ENCODE measurements around the gene SPOCK3.

SPOCK3 gene

DNA sequence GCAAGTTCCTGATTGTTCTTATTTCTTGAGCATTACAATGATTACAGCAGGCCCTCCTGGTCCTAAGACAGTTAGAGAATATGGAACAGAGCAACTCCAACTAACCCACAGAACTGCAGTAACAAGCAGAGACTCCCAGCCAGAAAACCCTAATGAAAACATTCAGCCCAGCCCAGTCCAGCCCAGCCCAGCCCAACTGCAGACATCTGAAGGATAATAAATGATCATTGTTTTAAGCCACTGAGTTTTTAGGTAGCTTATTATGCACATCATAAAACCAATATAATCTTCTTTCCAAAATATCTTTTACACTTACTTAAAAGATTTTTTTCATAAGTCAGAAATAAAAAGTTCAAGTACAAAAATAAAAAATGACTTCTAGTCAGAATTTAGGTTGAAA is 51.3 kb downstream of the SPOCK3 start:
- no peak for DNase-seq (ENCODE audit: low spot score)
- TF ChIP-seq, protein P1, sequence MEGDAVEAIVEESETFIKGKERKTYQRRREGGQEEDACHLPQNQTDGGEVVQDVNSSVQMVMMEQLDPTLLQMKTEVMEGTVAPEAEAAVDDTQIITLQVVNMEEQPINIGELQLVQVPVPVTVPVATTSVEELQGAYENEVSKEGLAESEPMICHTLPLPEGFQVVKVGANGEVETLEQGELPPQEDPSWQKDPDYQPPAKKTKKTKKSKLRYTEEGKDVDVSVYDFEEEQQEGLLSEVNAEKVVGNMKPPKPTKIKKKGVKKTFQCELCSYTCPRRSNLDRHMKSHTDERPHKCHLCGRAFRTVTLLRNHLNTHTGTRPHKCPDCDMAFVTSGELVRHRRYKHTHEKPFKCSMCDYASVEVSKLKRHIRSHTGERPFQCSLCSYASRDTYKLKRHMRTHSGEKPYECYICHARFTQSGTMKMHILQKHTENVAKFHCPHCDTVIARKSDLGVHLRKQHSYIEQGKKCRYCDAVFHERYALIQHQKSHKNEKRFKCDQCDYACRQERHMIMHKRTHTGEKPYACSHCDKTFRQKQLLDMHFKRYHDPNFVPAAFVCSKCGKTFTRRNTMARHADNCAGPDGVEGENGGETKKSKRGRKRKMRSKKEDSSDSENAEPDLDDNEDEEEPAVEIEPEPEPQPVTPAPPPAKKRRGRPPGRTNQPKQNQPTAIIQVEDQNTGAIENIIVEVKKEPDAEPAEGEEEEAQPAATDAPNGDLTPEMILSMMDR (IDR thresholded peaks at IDR 0.05; ENCODE audit: extremely low read depth, insufficient read depth, missing control alignments), result no peak
- in situ Hi-C loops (cut with MboI; ENCODE audit: low pct_unique_long_range_greater_than_20kb, low sequenced_read_pairs, unreplicated experiment), result no loop called here

DNA sequence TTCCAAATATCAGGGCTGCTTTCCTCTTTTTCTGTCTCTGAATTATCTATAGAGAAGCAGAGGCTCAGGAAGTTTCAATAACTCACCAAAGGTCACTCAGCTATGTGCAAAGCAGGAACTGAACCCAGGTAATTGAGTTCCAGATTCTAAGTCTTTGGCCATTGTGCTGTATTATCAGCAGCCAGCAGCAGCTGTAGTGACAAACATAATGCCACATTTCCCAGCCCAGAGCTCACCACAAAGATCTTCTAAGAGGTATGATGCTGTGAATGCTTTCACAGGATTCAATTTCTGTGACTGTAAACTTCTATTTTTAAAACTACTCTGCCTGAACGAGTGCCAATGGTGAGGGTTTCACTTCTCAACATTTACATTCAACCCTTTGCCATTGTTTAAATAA is 56.4 kb downstream of the SPOCK3 start:
- TF ChIP-seq, protein P1 (IDR thresholded peaks at IDR 0.05; ENCODE audit: extremely low read depth, insufficient read depth, missing control alignments), result no peak
- in situ Hi-C loops (cut with MboI; ENCODE audit: low pct_unique_long_range_greater_than_20kb, low sequenced_read_pairs, unreplicated experiment), result no loop called here
- DNase-seq (ENCODE audit: low spot score), result no peak

DNA sequence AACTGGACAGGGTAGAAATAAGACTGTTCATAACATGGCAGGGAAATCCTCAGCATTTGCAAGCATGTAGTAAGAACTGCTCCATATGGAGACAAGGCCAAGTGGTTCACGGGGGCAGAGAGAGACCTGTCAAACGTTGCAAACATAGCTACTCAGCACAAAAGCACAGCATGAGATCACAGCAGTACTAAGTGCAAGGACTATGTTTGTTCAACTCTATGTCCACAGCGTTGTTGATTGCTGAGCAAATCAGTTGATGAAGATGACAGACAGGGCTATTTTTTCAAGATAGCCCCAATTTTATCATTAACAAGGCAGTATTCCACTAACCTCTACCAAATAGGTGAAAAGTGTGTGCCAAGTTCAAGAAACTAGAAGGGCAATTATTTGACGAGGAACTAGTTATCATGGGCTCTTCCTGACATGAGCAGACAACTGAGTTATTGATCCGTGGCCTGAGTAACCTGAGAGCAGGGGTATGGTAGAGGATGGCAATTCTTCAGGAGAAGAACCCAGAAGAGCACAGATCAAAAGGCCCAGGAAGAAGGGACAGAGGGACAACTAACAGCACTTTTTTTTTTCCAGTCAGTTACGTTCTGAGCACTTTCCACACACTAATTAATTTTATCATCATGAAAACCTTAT is 57.4 kb downstream of the SPOCK3 start:
- in situ Hi-C loops (cut with MboI; ENCODE audit: low pct_unique_long_range_greater_than_20kb, low sequenced_read_pairs, unreplicated experiment), result no loop called here
- DNase-seq (ENCODE audit: low spot score), result no peak
- TF ChIP-seq, protein P1 (IDR thresholded peaks at IDR 0.05; ENCODE audit: extremely low read depth, insufficient read depth, missing control alignments), result no peak

DNA sequence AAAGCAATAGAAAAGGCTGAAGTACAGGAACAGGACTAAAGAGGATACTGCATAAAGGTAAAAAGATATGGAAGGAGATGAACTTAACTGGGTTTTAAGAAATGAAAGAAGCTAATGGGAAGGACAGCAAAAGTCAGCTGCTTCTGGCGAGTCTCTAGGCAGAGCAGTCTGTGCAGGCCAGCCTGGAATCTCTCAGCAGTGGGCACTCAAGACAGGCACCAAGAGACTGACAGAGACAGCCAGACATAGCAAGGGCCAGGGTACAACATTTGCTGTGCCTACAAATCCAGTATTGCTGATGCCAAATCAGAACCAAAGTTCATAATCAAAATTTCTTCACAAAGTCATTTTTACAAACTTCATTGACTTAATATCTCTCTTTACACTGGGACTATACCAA is 62.4 kb downstream of the SPOCK3 start:
- in situ Hi-C loops (cut with MboI; ENCODE audit: low pct_unique_long_range_greater_than_20kb, low sequenced_read_pairs, unreplicated experiment), result no loop called here
- DNase-seq (ENCODE audit: low spot score), result no peak
- TF ChIP-seq, protein P1 (IDR thresholded peaks at IDR 0.05; ENCODE audit: extremely low read depth, insufficient read depth, missing control alignments), result no peak

DNA sequence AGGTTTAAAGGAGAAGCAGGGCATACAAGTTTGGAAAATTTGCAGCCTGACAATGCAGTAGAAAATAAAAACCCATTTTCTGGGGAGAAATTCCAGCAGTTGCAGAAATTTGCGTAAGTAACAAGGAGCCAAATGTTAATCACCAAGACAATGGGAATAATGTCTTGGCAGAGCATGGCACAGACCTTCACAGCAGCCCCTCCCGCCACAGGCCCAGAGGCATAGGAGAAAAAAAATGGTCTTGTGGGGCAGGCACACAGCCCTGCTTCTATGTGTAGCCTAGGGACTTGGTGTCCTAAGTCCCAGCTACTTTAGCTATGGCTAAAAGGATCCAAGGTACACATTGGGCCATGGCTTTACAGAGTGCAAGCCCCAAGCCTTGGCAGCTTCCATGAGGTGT is 65.7 kb downstream of the SPOCK3 start:
- no peak for DNase-seq (ENCODE audit: low spot score)
- TF ChIP-seq, protein P1 (IDR thresholded peaks at IDR 0.05; ENCODE audit: extremely low read depth, insufficient read depth, missing control alignments), result no peak
- in situ Hi-C loops (cut with MboI; ENCODE audit: low pct_unique_long_range_greater_than_20kb, low sequenced_read_pairs, unreplicated experiment), result no loop called here

GRCh38 chr4:167150587-167150986 is 83.7 kb downstream of the SPOCK3 start:
- TF ChIP-seq, protein P1 (IDR thresholded peaks at IDR 0.05; ENCODE audit: extremely low read depth, insufficient read depth, missing control alignments), result no peak
- DNase-seq (ENCODE audit: low spot score), result no peak
- in situ Hi-C loops (cut with MboI; ENCODE audit: low pct_unique_long_range_greater_than_20kb, low sequenced_read_pairs, unreplicated experiment), result no loop called here
